ENCODE data around the gene CCL25. TPM values are rescaled to one million over a fixed set of nuclear protein-coding genes. Genes with fewer than 3 reads are reported as not detected.

The CCL25 gene
- total RNA-seq, 1 donor: not detected

- no peaks in the 10 kb centered on the region for H3K36me3 ChIP-seq (ENCODE audit: insufficient read depth, low read length)
- H3K27ac ChIP-seq (ENCODE audit: low read depth, low read length): no peak overlapping the region
- TF ChIP-seq CTCF (IDR thresholded peaks at IDR 0.05; ENCODE audit: extremely low read depth, low read depth, low read length): no peak
Observed at GRCh38 chr19:8036434-8037099, 16.0 kb upstream of the CCL25 start.

DNA sequence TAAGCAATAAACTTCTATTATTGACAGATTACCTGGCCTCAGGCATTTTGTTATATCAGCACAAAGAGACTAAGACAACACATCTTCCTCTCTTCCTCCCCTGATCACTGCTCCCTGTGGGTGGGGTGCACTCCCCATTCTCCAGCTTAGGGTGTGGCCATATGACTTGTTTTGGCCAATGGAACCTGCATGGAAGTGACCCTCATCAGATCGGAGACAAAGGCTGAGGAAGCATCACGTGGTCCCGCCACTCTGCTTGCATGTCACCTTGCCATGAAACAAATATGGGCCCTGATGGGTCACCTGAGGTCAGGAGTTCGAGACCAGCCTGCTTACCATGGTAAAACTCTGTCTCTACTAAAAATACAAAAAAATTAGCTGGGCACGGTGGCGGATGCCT lies 13.7 kb upstream of the CCL25 start:
- TF ChIP-seq CTCF (IDR thresholded peaks at IDR 0.05; ENCODE audit: extremely low read depth, low read depth, low read length): no peak
- Histone ChIP-seq H3K4me2 (ENCODE audit: insufficient read depth, low read length) (no peak overlapping the region), H4K20me1 (ENCODE audit: insufficient read depth, low read length) (no peaks in the 10 kb centered on the region), H3K4me3 (ENCODE audit: insufficient read depth, low read length) (no peak overlapping the region), H3K27ac (ENCODE audit: low read depth, low read length) (no peak overlapping the region), H3K79me2 (ENCODE audit: insufficient read depth, low read length) (no peaks in the 10 kb centered on the region), H2AFZ (ENCODE audit: low read length) (no peak overlapping the region), H3K9me3 (ENCODE audit: low read depth, low read length) (no peaks in the 10 kb centered on the region), H3K36me3 (ENCODE audit: insufficient read depth, low read length) (no peaks in the 10 kb centered on the region), H3K4me1 (ENCODE audit: insufficient read depth, low read length) (no peaks in the 10 kb centered on the region), H3K27me3 (ENCODE audit: insufficient read depth, low read length) (peaks cover 3% of the 10 kb centered on the region)
- DNase-seq (ENCODE audit: insufficient read length, low spot score, missing footprints): no peak

More at GRCh38 chr19:8036434-8037099, 16.0 kb upstream of the CCL25 start:
- no peak overlapping the region for H2AFZ ChIP-seq (ENCODE audit: low read length)
- H3K27me3 ChIP-seq (ENCODE audit: insufficient read depth, low read length): peaks cover 3% of the 10 kb centered on the region
- H4K20me1 ChIP-seq (ENCODE audit: insufficient read depth, low read length): no peaks in the 10 kb centered on the region
- H3K79me2 ChIP-seq (ENCODE audit: insufficient read depth, low read length): no peaks in the 10 kb centered on the region
- no peak overlapping the region for H3K4me2 ChIP-seq (ENCODE audit: insufficient read depth, low read length)
- H3K4me1 ChIP-seq (ENCODE audit: insufficient read depth, low read length): no peaks in the 10 kb centered on the region
- no peak for DNase-seq (ENCODE audit: insufficient read length, low spot score, missing footprints)
- no peak overlapping the region for H3K4me3 ChIP-seq (ENCODE audit: insufficient read depth, low read length)
- no peaks in the 10 kb centered on the region for H3K9me3 ChIP-seq (ENCODE audit: low read depth, low read length)

GRCh38 chr19:8039231-8039630 lies 13.3 kb upstream of the CCL25 start:
- Histone ChIP-seq H4K20me1 (ENCODE audit: insufficient read depth, low read length) (no peaks in the 10 kb centered on the region), H3K27ac (ENCODE audit: low read depth, low read length) (no peak overlapping the region), H2AFZ (ENCODE audit: low read length) (no peak overlapping the region), H3K9me3 (ENCODE audit: low read depth, low read length) (no peaks in the 10 kb centered on the region), H3K4me2 (ENCODE audit: insufficient read depth, low read length) (no peak overlapping the region), H3K4me1 (ENCODE audit: insufficient read depth, low read length) (no peaks in the 10 kb centered on the region), H3K36me3 (ENCODE audit: insufficient read depth, low read length) (no peaks in the 10 kb centered on the region), H3K4me3 (ENCODE audit: insufficient read depth, low read length) (no peak overlapping the region), H3K79me2 (ENCODE audit: insufficient read depth, low read length) (no peaks in the 10 kb centered on the region), H3K27me3 (ENCODE audit: insufficient read depth, low read length) (peaks cover 3% of the 10 kb centered on the region)
- DNase-seq (ENCODE audit: insufficient read length, low spot score, missing footprints): no peak
- TF ChIP-seq CTCF (IDR thresholded peaks at IDR 0.05; ENCODE audit: extremely low read depth, low read depth, low read length): no peak

DNA sequence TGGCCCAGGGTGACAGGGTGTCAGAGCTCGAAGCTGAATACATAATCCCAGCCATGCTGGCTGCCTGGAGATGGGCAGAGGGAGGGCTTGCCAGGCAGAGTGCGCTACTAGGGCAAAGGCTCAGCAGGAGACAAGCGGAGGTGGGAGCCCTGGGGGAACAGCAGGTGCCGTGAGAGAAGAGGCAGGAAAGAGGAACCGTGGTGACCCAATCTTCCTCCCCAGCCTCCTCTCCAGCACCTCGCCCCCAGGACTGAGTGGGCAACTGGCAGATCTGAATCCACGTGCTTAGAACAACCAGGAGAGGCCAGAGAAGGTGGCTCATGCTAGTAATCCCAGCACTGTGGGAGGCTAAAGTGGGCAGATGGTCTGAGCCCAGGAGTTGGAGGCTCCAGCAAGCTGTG lies 11.0 kb upstream of the CCL25 start:
- Histone ChIP-seq H3K79me2 (ENCODE audit: insufficient read depth, low read length) (no peaks in the 10 kb centered on the region), H2AFZ (ENCODE audit: low read length) (no peak overlapping the region), H3K4me3 (ENCODE audit: insufficient read depth, low read length) (no peak overlapping the region), H3K27ac (ENCODE audit: low read depth, low read length) (no peak overlapping the region), H3K4me1 (ENCODE audit: insufficient read depth, low read length) (no peaks in the 10 kb centered on the region), H3K27me3 (ENCODE audit: insufficient read depth, low read length) (peaks cover 6% of the 10 kb centered on the region), H3K36me3 (ENCODE audit: insufficient read depth, low read length) (no peaks in the 10 kb centered on the region), H3K4me2 (ENCODE audit: insufficient read depth, low read length) (no peak overlapping the region), H3K9me3 (ENCODE audit: low read depth, low read length) (no peaks in the 10 kb centered on the region), H4K20me1 (ENCODE audit: insufficient read depth, low read length) (no peaks in the 10 kb centered on the region)
- TF ChIP-seq CTCF (IDR thresholded peaks at IDR 0.05; ENCODE audit: extremely low read depth, low read depth, low read length): no peak
- DNase-seq (ENCODE audit: insufficient read length, low spot score, missing footprints): no peak

Data from osteoblast (primary cell).